ENCODE results near the gene GUCY1A1. TPM values are rescaled to one million over a fixed set of nuclear protein-coding genes. Genes with fewer than 3 reads are reported as not detected.

The GUCY1A1 gene
- total RNA-seq, 1 experiment from 2014 or later, result not detected

DNA sequence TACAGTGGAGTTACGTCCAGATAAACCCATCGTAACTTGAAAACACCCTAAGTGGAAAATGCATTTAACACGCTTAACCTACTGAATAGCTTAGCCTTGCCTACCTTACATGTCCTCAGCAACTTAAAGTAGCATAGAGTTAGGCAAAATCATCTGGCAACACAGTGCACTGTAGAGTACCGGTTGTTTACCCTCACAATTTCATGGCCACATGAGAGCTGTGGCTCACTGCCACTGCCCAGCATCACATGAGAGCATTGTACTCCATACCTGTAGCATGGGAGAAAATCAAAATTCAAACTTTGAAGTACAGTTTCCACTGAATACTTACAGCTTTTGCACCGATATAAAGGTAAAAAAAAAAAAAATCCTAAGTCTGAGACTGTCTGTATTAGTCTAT, 40.6 kb downstream of the GUCY1A1 start:
- ChIA-PET POLR2A (no interaction called here), CTCF (no interaction called here), RAD21 (ENCODE audit: low non-redundant PET in 1 of 2, low total read pairs in 2 of 2, uncharacterized antibody in 2 of 2, unreplicated experiment in 2 of 2) (no interaction called here)
- TF ChIP-seq EZH2phosphoT487 (IDR thresholded peaks at IDR 0.05; ENCODE audit: borderline replicate concordance) (no peak), SIN3A (IDR thresholded peaks at IDR 0.05; ENCODE audit: low read depth) (no peak), ATF3 (IDR thresholded peaks at IDR 0.05) (no peak), POLR2AphosphoS5 (IDR thresholded peaks at IDR 0.05; ENCODE audit: low read depth, low read length) (no peak), TCF7L2 (IDR thresholded peaks at IDR 0.05; ENCODE audit: borderline replicate concordance, extremely low read depth, insufficient read depth, insufficient read length) (no peak), RAD21 (IDR thresholded peaks at IDR 0.05; ENCODE audit: low read depth) (no peak), JUND (IDR thresholded peaks at IDR 0.05) (no peak), ZFX (IDR thresholded peaks at IDR 0.05) (no peak), ZNF274 (IDR thresholded peaks at IDR 0.05; ENCODE audit: low read depth, low read length) (no peak), YY1 (IDR thresholded peaks at IDR 0.05; ENCODE audit: extremely low read depth, insufficient replicate concordance, low read depth, low read length) (no peak), FOSL1 (IDR thresholded peaks at IDR 0.05; ENCODE audit: low read depth) (no peak), CBX3 (IDR thresholded peaks at IDR 0.05; ENCODE audit: low read depth) (no peak), EGR1 (IDR thresholded peaks at IDR 0.05; ENCODE audit: low read depth) (no peak), SP1 (IDR thresholded peaks at IDR 0.05; ENCODE audit: low read depth) (no peak)
- TF ChIP-seq, protein P1, sequence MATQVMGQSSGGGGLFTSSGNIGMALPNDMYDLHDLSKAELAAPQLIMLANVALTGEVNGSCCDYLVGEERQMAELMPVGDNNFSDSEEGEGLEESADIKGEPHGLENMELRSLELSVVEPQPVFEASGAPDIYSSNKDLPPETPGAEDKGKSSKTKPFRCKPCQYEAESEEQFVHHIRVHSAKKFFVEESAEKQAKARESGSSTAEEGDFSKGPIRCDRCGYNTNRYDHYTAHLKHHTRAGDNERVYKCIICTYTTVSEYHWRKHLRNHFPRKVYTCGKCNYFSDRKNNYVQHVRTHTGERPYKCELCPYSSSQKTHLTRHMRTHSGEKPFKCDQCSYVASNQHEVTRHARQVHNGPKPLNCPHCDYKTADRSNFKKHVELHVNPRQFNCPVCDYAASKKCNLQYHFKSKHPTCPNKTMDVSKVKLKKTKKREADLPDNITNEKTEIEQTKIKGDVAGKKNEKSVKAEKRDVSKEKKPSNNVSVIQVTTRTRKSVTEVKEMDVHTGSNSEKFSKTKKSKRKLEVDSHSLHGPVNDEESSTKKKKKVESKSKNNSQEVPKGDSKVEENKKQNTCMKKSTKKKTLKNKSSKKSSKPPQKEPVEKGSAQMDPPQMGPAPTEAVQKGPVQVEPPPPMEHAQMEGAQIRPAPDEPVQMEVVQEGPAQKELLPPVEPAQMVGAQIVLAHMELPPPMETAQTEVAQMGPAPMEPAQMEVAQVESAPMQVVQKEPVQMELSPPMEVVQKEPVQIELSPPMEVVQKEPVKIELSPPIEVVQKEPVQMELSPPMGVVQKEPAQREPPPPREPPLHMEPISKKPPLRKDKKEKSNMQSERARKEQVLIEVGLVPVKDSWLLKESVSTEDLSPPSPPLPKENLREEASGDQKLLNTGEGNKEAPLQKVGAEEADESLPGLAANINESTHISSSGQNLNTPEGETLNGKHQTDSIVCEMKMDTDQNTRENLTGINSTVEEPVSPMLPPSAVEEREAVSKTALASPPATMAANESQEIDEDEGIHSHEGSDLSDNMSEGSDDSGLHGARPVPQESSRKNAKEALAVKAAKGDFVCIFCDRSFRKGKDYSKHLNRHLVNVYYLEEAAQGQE (IDR thresholded peaks at IDR 0.05; ENCODE audit: low read depth), result no peak
- TF ChIP-seq, protein P2, sequence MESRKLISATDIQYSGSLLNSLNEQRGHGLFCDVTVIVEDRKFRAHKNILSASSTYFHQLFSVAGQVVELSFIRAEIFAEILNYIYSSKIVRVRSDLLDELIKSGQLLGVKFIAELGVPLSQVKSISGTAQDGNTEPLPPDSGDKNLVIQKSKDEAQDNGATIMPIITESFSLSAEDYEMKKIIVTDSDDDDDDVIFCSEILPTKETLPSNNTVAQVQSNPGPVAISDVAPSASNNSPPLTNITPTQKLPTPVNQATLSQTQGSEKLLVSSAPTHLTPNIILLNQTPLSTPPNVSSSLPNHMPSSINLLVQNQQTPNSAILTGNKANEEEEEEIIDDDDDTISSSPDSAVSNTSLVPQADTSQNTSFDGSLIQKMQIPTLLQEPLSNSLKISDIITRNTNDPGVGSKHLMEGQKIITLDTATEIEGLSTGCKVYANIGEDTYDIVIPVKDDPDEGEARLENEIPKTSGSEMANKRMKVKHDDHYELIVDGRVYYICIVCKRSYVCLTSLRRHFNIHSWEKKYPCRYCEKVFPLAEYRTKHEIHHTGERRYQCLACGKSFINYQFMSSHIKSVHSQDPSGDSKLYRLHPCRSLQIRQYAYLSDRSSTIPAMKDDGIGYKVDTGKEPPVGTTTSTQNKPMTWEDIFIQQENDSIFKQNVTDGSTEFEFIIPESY (IDR thresholded peaks at IDR 0.05; ENCODE audit: extremely low read depth, insufficient replicate concordance, low read length), result no peak
- no peak overlapping the region for H3K4me2 ChIP-seq (ENCODE audit: low read length)
- ATAC-seq (no peak), DNase-seq (ENCODE audit: low read depth, low spot score) (no peak)
- intact Hi-C loops (cut with micrococcal nuclease), result no loop called here
- no peak overlapping the region for H3K27ac ChIP-seq (ENCODE audit: low read depth, low read length)
- no peaks in the 10 kb centered on the region for H4K20me1 ChIP-seq (ENCODE audit: insufficient read depth)
- no TSS peak for BruUV-seq (replicated peaks)
- H3K4me1 ChIP-seq (ENCODE audit: control insufficient read depth in 1 of 2, insufficient read depth in 2 of 2, low read length in 2 of 2), result peaks cover 6% of the 10 kb centered on the region in 2 experiments; a peak in 2 of 4 replicates
- no peaks in the 10 kb centered on the region for H3K79me2 ChIP-seq (ENCODE audit: insufficient read depth, low read length)
- H3K36me3 ChIP-seq (ENCODE audit: control insufficient read depth in 1 of 2, insufficient read depth in 2 of 2, low read length in 2 of 2), result no peaks in the 10 kb centered on the region
- no peaks in the 10 kb centered on the region for H3K27me3 ChIP-seq (ENCODE audit: insufficient read depth, low read length)
- no peak overlapping the region for H3K9ac ChIP-seq (ENCODE audit: low read length)
- H3K9me2 ChIP-seq (ENCODE audit: insufficient read depth), result no peaks in the 10 kb centered on the region
- H2AFZ ChIP-seq (ENCODE audit: low read depth, low read length, poor library complexity, severe bottlenecking), result no peak overlapping the region
- no peak overlapping the region for H3K4me3 ChIP-seq (replicated peaks in 1 of 2; ENCODE audit: low read depth in 1 of 2, low read length in 2 of 2)
- no peaks in the 10 kb centered on the region for H3K9me3 ChIP-seq (ENCODE audit: control insufficient read depth in 1 of 2, insufficient read depth in 1 of 2, low read depth in 1 of 2, low read length in 2 of 2)

Measured in HCT116 (cell line).